HepG2 (cell line): Measurements from ENCODE around the gene LRP1B. TPM values are rescaled to one million over a fixed set of nuclear protein-coding genes. Genes with fewer than 3 reads are reported as not detected.
A peak's percentile ranks its signal among the peaks of the same experiment; 100 is the strongest.

Experiments used
- ATAC-seq: fragments of 200-7000 bp; cut with Tn5 transposase; 3 replicates; pipeline ENCODE4 v1.9.1; 2020; ENCODE audit warnings: mild to moderate bottlenecking, moderate library complexity
- BruUV-seq: library from RNA; stranded (reverse); fragments of 400-500 nt; replicated peaks from 2 replicates; lab custom pipeline; 2021; lab: Mats Ljungman, UMichigan
- CTCF ChIA-PET: fragments of 300-600 bp; formaldehyde crosslinking; extraction: SDS; loops from one replicate; lab custom pipeline; 2021; ENCODE audit warnings: low total read pairs, inconsistent platforms, low intra/inter-chr PET ratio; lab: Yijun Ruan, JAX
- POLR2A ChIA-PET: fragments of 350-600 bp; sonication (Branson Sonifier 250); formaldehyde crosslinking; loops from one replicate; lab custom pipeline; 2020; ENCODE audit warnings: antibody characterized with exemption, inconsistent platforms; lab: Yijun Ruan, JAX
- DNase-seq: peaks from one replicate; pipeline ENCODE4 v3.0.0-alpha.2; 2015; ENCODE audit warnings: low spot score
- FAIRE-seq: peaks from 3 replicates; lab custom pipeline; 2011; peaks lifted over from hg19 to GRCh38; lab: Jason Lieb, UNC
- H2AFZ ChIP-seq: one replicate; pipeline ENCODE4 v1.6.1; 2011; ENCODE audit warnings: low read length, inconsistent platforms
- H3K27ac ChIP-seq: fragments of 300-600 bp; 3 replicates; pipeline ENCODE4 v1.8.0; 2011; ENCODE audit warnings: mixed run types, mild to moderate bottlenecking, mixed read lengths, low read length, inconsistent platforms; ENCODE audit not compliant: insufficient read depth; ENCODE audit errors: extremely low read length
- H3K27me3 ChIP-seq, 2 experiments: fragments of 200-600 bp in 1 of 2; 2 replicates in 1 of 2; 3 replicates in 1 of 2; pipeline versions ENCODE4 v1.6.0 to v1.8.0; 2011; ENCODE audit warnings: low read length in 2 of 2, mild to moderate bottlenecking in 2 of 2, moderate library complexity in 2 of 2, inconsistent platforms in 1 of 2; ENCODE audit not compliant: insufficient read depth in 2 of 2, control insufficient read depth in 1 of 2
- H3K36me3 ChIP-seq, 2 experiments: fragments of 200-600 bp in 1 of 2; replicated peaks in 1 of 2; 2 replicates in 1 of 2; 3 replicates in 1 of 2; pipeline versions ENCODE4 v1.5.1 to v1.8.0; 2011; ENCODE audit warnings: low read length in 2 of 2, inconsistent platforms in 1 of 2; ENCODE audit not compliant: insufficient read depth in 2 of 2, control insufficient read depth in 1 of 2
- H3K4me1 ChIP-seq: 2 replicates; pipeline ENCODE4 v1.5.1; 2012; ENCODE audit warnings: low read length, inconsistent platforms; ENCODE audit not compliant: insufficient read depth
- H3K4me2 ChIP-seq: 2 replicates; pipeline ENCODE4 v1.6.0; 2011; ENCODE audit warnings: low read depth, low read length, inconsistent platforms
- H3K4me3 ChIP-seq, 3 experiments: fragments of 200-600 bp in 1 of 3; sonication (generic), shearing (Covaris generic) in 1 of 3; replicated peaks in 1 of 3; 2 replicates each; pipeline ENCODE4 v1.5.1; 2011 to 2016; ENCODE audit warnings: low read length in 3 of 3, inconsistent platforms in 2 of 3, low read depth in 2 of 3, mild to moderate bottlenecking in 2 of 3, control low read depth in 1 of 3, mixed read lengths in 1 of 3; ENCODE audit not compliant: insufficient read depth in 1 of 3
- H3K79me2 ChIP-seq: one replicate; pipeline ENCODE4 v1.6.1; 2011; ENCODE audit warnings: low read length, inconsistent platforms; ENCODE audit not compliant: insufficient read depth
- H3K9ac ChIP-seq: 2 replicates; pipeline ENCODE4 v1.6.0; 2011; ENCODE audit warnings: mild to moderate bottlenecking, low read depth, low read length, inconsistent platforms; ENCODE audit not compliant: insufficient read depth
- H3K9me3 ChIP-seq: 2 replicates; pipeline ENCODE4 v1.5.1; 2012; ENCODE audit warnings: mild to moderate bottlenecking, low read length
- H4K20me1 ChIP-seq: 2 replicates; pipeline ENCODE4 v1.6.0; 2011; ENCODE audit warnings: inconsistent platforms, mild to moderate bottlenecking, low read length, moderate library complexity; ENCODE audit not compliant: insufficient read depth
- ARID2 ChIP-seq: sonication (generic); formaldehyde crosslinking; IDR thresholded peaks from 2 replicates; pipeline ENCODE4 v1.8.1; 2022; ENCODE audit warnings: mild to moderate bottlenecking, missing genetic modification reagents, borderline replicate concordance
- ATM ChIP-seq: fragments of 450-650 bp; IDR thresholded peaks from 2 replicates; pipeline ENCODE4 v1.7.1; 2017; ENCODE audit warnings: mild to moderate bottlenecking, borderline replicate concordance
- KMT2B ChIP-seq: IDR thresholded peaks from 2 replicates; pipeline ENCODE4 v1.6.1; 2016; ENCODE audit warnings: missing genetic modification reagents, missing compliant biosample characterization
- MAFK ChIP-seq, 2 experiments: IDR thresholded peaks in 1 of 2; conservative IDR thresholded peaks in 1 of 2; 2 replicates each; pipeline ENCODE4 v1.6.1; 2011; ENCODE audit warnings: improper control_type of control experiment in 2 of 2, low read length in 2 of 2
- NFE2 ChIP-seq: sonication (generic); formaldehyde crosslinking; IDR thresholded peaks from 2 replicates; pipeline ENCODE4 v1.4.0; 2020; ENCODE audit warnings: missing genetic modification reagents
- NFRKB ChIP-seq: fragments of 450-650 bp; IDR thresholded peaks from 2 replicates; pipeline ENCODE4 v1.6.1; 2017
- ZNF251 ChIP-seq: sonication (generic); formaldehyde crosslinking; IDR thresholded peaks from 2 replicates; pipeline ENCODE4 v1.9.0; 2021; ENCODE audit warnings: mild to moderate bottlenecking, missing genetic modification reagents
- ZNF296 ChIP-seq: sonication (generic); formaldehyde crosslinking; conservative IDR thresholded peaks from 2 replicates; pipeline ENCODE4 v1.5.0; 2020; ENCODE audit warnings: mild to moderate bottlenecking, missing genetic modification reagents
- WGBS: methylation state at CpG from one replicate; pipeline ENCODE4 v1.1.6; 2017; ENCODE audit warnings: low lambda C conversion rate; 5-methylcytosine and 5-hydroxymethylcytosine counted together
- in situ Hi-C: cut with HindIII; loops from 2 replicates; pipeline ENCODE4 v1.10.0; 2017; ENCODE audit warnings: low pct_unique_long_range_greater_than_20kb; ENCODE audit not compliant: extremely low pct_ligation_motif_present
- intact Hi-C: fragments of 100-400 bp; cut with micrococcal nuclease; formaldehyde crosslinking; loops from one replicate; pipeline ENCODE4 v1.10.0; 2022; ENCODE audit not compliant: unreplicated experiment
- polyA plus RNA-seq, 8 experiments: library from polyadenylated mRNA; depleted of rRNA in 3 of 8; stranded (reverse) in 7 of 8; unstranded in 1 of 8; fragments of >200 nt; fragmentation: Illumina TruSeq in 4 of 8; extraction: Trizol in 4 of 8; gene quantifications; 2 replicates each; pipeline versions ENCODE4 v1.2.1 to v1.2.3, GENCODE V29; 2011 to 2016; ENCODE audit warnings: low read depth in 4 of 8, missing spikeins in 1 of 8, mixed read lengths in 1 of 8; ENCODE audit not compliant: insufficient read depth in 1 of 8
- total RNA-seq, 5 experiments: library from RNA; depleted of rRNA; stranded (reverse); fragments of >200 nt; fragmentation: Illumina TruSeq; extraction: Trizol; gene quantifications; 2 replicates each; pipeline ENCODE4 v1.2.3, GENCODE V29; 2016; ENCODE audit warnings: low read depth in 1 of 5
- TF ChIP-seq, protein P1 (sequence below): sonication (generic); formaldehyde crosslinking; conservative IDR thresholded peaks from 2 replicates; pipeline ENCODE4 v1.8.1; 2023; ENCODE audit warnings: missing genetic modification reagents
- TF ChIP-seq, protein P2 (sequence below): sonication (generic); IDR thresholded peaks from 2 replicates; pipeline ENCODE4 v1.6.1; 2016; ENCODE audit warnings: low read depth, borderline replicate concordance
- TF ChIP-seq, protein P3 (sequence below): sonication (generic); formaldehyde crosslinking; IDR thresholded peaks from 2 replicates; pipeline ENCODE4 v1.4.0; 2020; ENCODE audit warnings: mild to moderate bottlenecking, missing genetic modification reagents

The LRP1B gene
- total and polyA plus RNA-seq, 2 of the 13 experiments (the other 11 are each of a cell fraction or from before 2014, with no cell fraction given), result 0.04 TPM; not detected in 1

DNA sequence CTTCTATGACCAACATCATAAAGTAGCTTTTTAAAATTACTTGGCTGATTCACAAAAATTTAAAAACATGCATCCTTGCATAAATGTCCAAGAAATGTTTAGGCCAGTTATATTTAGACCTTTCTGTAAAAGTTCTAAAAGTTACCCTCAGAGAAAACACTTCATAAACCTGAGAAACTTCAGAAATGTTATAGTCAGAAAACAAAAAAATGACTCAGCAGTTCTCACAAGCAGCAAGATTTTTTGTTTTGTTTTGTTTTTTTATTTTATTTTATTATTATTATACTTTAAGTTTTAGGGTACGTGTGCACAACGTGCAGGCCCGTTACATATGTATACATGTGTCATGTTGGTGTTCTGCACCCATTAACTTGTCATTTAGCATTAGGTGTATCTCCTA is 648.1 kb downstream of the LRP1B start (continued):
- TF ChIP-seq, protein P1, sequence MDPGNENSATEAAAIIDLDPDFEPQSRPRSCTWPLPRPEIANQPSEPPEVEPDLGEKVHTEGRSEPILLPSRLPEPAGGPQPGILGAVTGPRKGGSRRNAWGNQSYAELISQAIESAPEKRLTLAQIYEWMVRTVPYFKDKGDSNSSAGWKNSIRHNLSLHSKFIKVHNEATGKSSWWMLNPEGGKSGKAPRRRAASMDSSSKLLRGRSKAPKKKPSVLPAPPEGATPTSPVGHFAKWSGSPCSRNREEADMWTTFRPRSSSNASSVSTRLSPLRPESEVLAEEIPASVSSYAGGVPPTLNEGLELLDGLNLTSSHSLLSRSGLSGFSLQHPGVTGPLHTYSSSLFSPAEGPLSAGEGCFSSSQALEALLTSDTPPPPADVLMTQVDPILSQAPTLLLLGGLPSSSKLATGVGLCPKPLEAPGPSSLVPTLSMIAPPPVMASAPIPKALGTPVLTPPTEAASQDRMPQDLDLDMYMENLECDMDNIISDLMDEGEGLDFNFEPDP (CRISPR knock-in tag), result no peak
- peak; percentile 36 to 67; a peak in 3 of 4 replicates for TF ChIP-seq MAFK (conservative IDR thresholded peaks at IDR 0.05 in 1 of 2, IDR thresholded peaks at IDR 0.05 in 1 of 2; ENCODE audit: low read length in 2 of 2)
- TF ChIP-seq NFRKB, result no peak
- no peak for TF ChIP-seq ATM
- TF ChIP-seq, all 625 proteins: peak for 3

DNA sequence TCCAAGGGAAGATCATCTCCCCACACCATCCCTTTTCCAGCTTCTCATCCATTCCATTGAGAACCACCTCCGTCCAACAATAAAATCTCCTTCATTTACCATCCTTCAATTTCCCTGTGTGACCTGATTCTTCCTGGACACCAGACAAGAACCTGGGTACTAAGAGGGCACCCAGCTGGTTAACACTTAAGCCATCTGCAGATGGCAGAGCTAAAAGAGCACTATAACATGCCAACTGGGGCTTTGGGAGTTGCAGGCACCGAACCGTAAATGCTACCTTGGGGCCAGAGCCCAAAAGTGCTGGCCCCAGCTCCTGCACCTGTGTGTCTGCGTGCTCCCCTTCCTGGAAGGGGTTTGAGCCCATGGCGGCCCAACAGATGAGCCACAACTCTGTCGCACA is 655.0 kb downstream of the LRP1B start:
- CTCF ChIA-PET, result no interaction called here
- no peak overlapping the region for H3K4me3 ChIP-seq
- H4K20me1 ChIP-seq, result no peaks in the 10 kb centered on the region
- no TSS peak for BruUV-seq
- no peak for FAIRE-seq
- no peak overlapping the region for H3K9ac ChIP-seq
- H2AFZ ChIP-seq, result no peak overlapping the region
- no peak for TF ChIP-seq MAFK (conservative IDR thresholded peaks at IDR 0.05 in 1 of 2, IDR thresholded peaks at IDR 0.05 in 1 of 2; ENCODE audit: low read length in 2 of 2)
- TF ChIP-seq ZNF251, result no peak
- no peak for TF ChIP-seq KMT2B
- no peak for TF ChIP-seq ZNF296 (CRISPR knock-in tag)
- TF ChIP-seq, protein P2, sequence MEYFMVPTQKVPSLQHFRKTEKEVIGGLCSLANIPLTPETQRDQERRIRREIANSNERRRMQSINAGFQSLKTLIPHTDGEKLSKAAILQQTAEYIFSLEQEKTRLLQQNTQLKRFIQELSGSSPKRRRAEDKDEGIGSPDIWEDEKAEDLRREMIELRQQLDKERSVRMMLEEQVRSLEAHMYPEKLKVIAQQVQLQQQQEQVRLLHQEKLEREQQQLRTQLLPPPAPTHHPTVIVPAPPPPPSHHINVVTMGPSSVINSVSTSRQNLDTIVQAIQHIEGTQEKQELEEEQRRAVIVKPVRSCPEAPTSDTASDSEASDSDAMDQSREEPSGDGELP, result no peak
- no peak for TF ChIP-seq ARID2
- TF ChIP-seq, protein P3, sequence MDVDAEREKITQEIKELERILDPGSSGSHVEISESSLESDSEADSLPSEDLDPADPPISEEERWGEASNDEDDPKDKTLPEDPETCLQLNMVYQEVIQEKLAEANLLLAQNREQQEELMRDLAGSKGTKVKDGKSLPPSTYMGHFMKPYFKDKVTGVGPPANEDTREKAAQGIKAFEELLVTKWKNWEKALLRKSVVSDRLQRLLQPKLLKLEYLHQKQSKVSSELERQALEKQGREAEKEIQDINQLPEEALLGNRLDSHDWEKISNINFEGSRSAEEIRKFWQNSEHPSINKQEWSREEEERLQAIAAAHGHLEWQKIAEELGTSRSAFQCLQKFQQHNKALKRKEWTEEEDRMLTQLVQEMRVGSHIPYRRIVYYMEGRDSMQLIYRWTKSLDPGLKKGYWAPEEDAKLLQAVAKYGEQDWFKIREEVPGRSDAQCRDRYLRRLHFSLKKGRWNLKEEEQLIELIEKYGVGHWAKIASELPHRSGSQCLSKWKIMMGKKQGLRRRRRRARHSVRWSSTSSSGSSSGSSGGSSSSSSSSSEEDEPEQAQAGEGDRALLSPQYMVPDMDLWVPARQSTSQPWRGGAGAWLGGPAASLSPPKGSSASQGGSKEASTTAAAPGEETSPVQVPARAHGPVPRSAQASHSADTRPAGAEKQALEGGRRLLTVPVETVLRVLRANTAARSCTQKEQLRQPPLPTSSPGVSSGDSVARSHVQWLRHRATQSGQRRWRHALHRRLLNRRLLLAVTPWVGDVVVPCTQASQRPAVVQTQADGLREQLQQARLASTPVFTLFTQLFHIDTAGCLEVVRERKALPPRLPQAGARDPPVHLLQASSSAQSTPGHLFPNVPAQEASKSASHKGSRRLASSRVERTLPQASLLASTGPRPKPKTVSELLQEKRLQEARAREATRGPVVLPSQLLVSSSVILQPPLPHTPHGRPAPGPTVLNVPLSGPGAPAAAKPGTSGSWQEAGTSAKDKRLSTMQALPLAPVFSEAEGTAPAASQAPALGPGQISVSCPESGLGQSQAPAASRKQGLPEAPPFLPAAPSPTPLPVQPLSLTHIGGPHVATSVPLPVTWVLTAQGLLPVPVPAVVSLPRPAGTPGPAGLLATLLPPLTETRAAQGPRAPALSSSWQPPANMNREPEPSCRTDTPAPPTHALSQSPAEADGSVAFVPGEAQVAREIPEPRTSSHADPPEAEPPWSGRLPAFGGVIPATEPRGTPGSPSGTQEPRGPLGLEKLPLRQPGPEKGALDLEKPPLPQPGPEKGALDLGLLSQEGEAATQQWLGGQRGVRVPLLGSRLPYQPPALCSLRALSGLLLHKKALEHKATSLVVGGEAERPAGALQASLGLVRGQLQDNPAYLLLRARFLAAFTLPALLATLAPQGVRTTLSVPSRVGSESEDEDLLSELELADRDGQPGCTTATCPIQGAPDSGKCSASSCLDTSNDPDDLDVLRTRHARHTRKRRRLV (CRISPR knock-in tag), result no peak
- no peak for TF ChIP-seq NFE2 (CRISPR knock-in tag)
- TF ChIP-seq, all 625 proteins: peak for 0
- Histone ChIP-seq H3K27ac (no peak overlapping the region), H3K27me3 (no peaks in the 10 kb centered on the region), H3K4me2 (no peak overlapping the region), H3K79me2 (no peaks in the 10 kb centered on the region), H3K9me3 (no peaks in the 10 kb centered on the region), H3K4me1 (no peaks in the 10 kb centered on the region), H3K36me3 (no peaks in the 10 kb centered on the region)
- ATAC-seq, result no peak
- POLR2A ChIA-PET, result no interaction called here
- 33% methylated on average over 5 of the region's 6 CpGs for WGBS
- no peak for DNase-seq
- in situ Hi-C loops, result no loop called here
- intact Hi-C loops, result no loop called here
